Measurements from ENCODE around the gene STXBP1. TPM values are rescaled to one million over a fixed set of nuclear protein-coding genes. Genes with fewer than 3 reads are reported as not detected.
"Not testable (repeated sequence)": the region's sequence is repeated elsewhere in the genome, so short reads cannot be mapped to it uniquely, and the experiment has no call there.

STXBP1 gene
- total RNA-seq, 1 experiment from 2014 or later = 44.0 TPM

- ChIA-PET POLR2A (ENCODE audit: unreplicated experiment) (interaction anchor here (0.7 kb wide), 2 partner anchors 49 to 157 kb away, joined by 5 to 28 read pairs; no protein-coding TSS in a partner anchor), CTCF (interaction anchor here (0.6 to 0.7 kb wide), 4 partner anchors 10 to 183 kb away, joined by 3 to 5 read pairs (median 4); no protein-coding TSS in a partner anchor)
- Histone ChIP-seq H2AFZ (no peak overlapping the region), H3K4me2 (peak overlapping the region; percentile 9; the same call in 1 of the 2 replicates), H3K79me2 (ENCODE audit: low read depth) (no peaks in the 10 kb centered on the region), H4K20me1 (ENCODE audit: insufficient read depth) (no peaks in the 10 kb centered on the region), H3K9me3 (ENCODE audit: insufficient read depth, low read depth) (no peaks in the 10 kb centered on the region), H3K9me2 (ENCODE audit: insufficient read depth) (no peaks in the 10 kb centered on the region), H3K4me3 (no peak overlapping the region), H3K27me3 (ENCODE audit: insufficient read depth, low read depth) (no peaks in the 10 kb centered on the region), H3F3A (ENCODE audit: insufficient read depth, low read depth) (peaks cover 3% of the 10 kb centered on the region), H3K27ac (no peak overlapping the region), H3K36me3 (ENCODE audit: low read depth) (no peaks in the 10 kb centered on the region), H3K4me1 (replicated peaks; ENCODE audit: insufficient read depth) (peaks cover 27% of the 10 kb centered on the region)
- no TSS peak for BruUV-seq (replicated peaks)
- intact Hi-C loops (cut with micrococcal nuclease; ENCODE audit: unreplicated experiment) = loop anchor here (5.0 to 10.0 kb wide), 2 partner anchors 70 to 107 kb away; no protein-coding TSS in a partner anchor
- no peak for TF ChIP-seq EZH2 (IDR thresholded peaks at IDR 0.05; ENCODE audit: low read depth)
- TF ChIP-seq CTCF (conservative IDR thresholded peaks at IDR 0.05) = no peak
- no peak for DNase-seq
Measured at GRCh38 chr9:127614961-127615360, 2.9 kb downstream of the STXBP1 start.

- intact Hi-C loops (cut with micrococcal nuclease; ENCODE audit: unreplicated experiment); H3K9me2 ChIP-seq (ENCODE audit: insufficient read depth); H3K27ac ChIP-seq; BruUV-seq (replicated peaks); H3F3A ChIP-seq (ENCODE audit: insufficient read depth, low read depth); H3K9me3 ChIP-seq (ENCODE audit: insufficient read depth, low read depth); CTCF ChIA-PET; H3K4me2 ChIP-seq; H3K27me3 ChIP-seq (ENCODE audit: insufficient read depth, low read depth); H3K79me2 ChIP-seq (ENCODE audit: low read depth); H3K4me3 ChIP-seq; H3K36me3 ChIP-seq (ENCODE audit: low read depth); H4K20me1 ChIP-seq (ENCODE audit: insufficient read depth); DNase-seq; H2AFZ ChIP-seq; POLR2A ChIA-PET (ENCODE audit: unreplicated experiment); H3K4me1 ChIP-seq (replicated peaks; ENCODE audit: insufficient read depth): not testable (repeated sequence)
Measured at GRCh38 chr9:127621339-127621970, 9.4 kb downstream of the STXBP1 start.

GRCh38 chr9:127626752-127627493 lies 14.8 kb downstream of the STXBP1 start:
- ChIA-PET POLR2A (ENCODE audit: unreplicated experiment) (interaction anchor here (0.6 kb wide), 1 partner anchor 40 kb away, joined by 3 read pairs; no protein-coding TSS in a partner anchor), CTCF (no interaction called here)
- H3K79me2 ChIP-seq (ENCODE audit: low read depth) = no peaks in the 10 kb centered on the region
- no peak overlapping the region for H3K4me3 ChIP-seq
- no peaks in the 10 kb centered on the region; the same call in 1 of the 2 replicates for H4K20me1 ChIP-seq (ENCODE audit: insufficient read depth)
- no peaks in the 10 kb centered on the region for H3K9me3 ChIP-seq (ENCODE audit: insufficient read depth, low read depth)
- H3F3A ChIP-seq (ENCODE audit: insufficient read depth, low read depth) = no peaks in the 10 kb centered on the region
- no peaks in the 10 kb centered on the region for H3K27me3 ChIP-seq (ENCODE audit: insufficient read depth, low read depth)
- no peak overlapping the region for H3K27ac ChIP-seq
- no peak overlapping the region for H2AFZ ChIP-seq
- DNase-seq = no peak
- intact Hi-C loops (cut with micrococcal nuclease; ENCODE audit: unreplicated experiment) = no loop called here
- TF ChIP-seq EZH2 (IDR thresholded peaks at IDR 0.05; ENCODE audit: low read depth) (no peak), CTCF (conservative IDR thresholded peaks at IDR 0.05) (no peak)
- no peaks in the 10 kb centered on the region for H3K9me2 ChIP-seq (ENCODE audit: insufficient read depth)
- no peak overlapping the region for H3K4me2 ChIP-seq
- no peaks in the 10 kb centered on the region for H3K4me1 ChIP-seq (replicated peaks; ENCODE audit: insufficient read depth)
- BruUV-seq (replicated peaks) = no TSS peak
- H3K36me3 ChIP-seq (ENCODE audit: low read depth) = no peaks in the 10 kb centered on the region
